Panc1 (cell line): Measurements from ENCODE around the gene PIP5K1C. TPM values are rescaled to one million over a fixed set of nuclear protein-coding genes. Genes with fewer than 3 reads are reported as not detected.

Experiments used
- ATAC-seq: fragments of 200-7000 bp; cut with Tn5 transposase; 2 replicates; pipeline ENCODE4 v1.9.1; 2020; ENCODE audit warnings: mild to moderate bottlenecking, moderate library complexity
- BruUV-seq: library from RNA; stranded (reverse); fragments of 400-500 nt; replicated peaks from 2 replicates; lab custom pipeline; 2021; lab: Mats Ljungman, UMichigan
- CTCF ChIA-PET: fragments of 300-600 bp; sonication (Branson Sonifier 250); formaldehyde crosslinking; loops from one replicate; lab custom pipeline; 2022; ENCODE audit warnings: antibody characterized with exemption; lab: Charles Lee
- POLR2A ChIA-PET: fragments of 300-600 bp; sonication (Branson Sonifier 250); formaldehyde crosslinking; loops from one replicate; lab custom pipeline; 2022; ENCODE audit warnings: antibody characterized with exemption; lab: Charles Lee
- DNase-seq: peaks from one replicate; pipeline ENCODE4 v3.0.0-alpha.2; 2010; ENCODE audit warnings: low read depth, low spot score
- H3K27ac ChIP-seq: 2 replicates; pipeline ENCODE4 v1.5.1; 2011; ENCODE audit warnings: mild to moderate bottlenecking, low read length, inconsistent platforms
- H3K27me3 ChIP-seq: fragments of 200-500 bp; sonication (Bioruptor generic); 2 replicates; pipeline ENCODE4 v1.6.0; 2014; ENCODE audit warnings: low read length, inconsistent platforms; ENCODE audit not compliant: control insufficient read depth, insufficient read depth
- H3K36me3 ChIP-seq: fragments of 200-500 bp; sonication (Bioruptor generic); 2 replicates; pipeline ENCODE4 v1.5.1; 2014; ENCODE audit warnings: inconsistent platforms, mild to moderate bottlenecking, low read length, moderate library complexity; ENCODE audit not compliant: control insufficient read depth, insufficient read depth
- H3K4me1 ChIP-seq: 2 replicates; pipeline ENCODE4 v1.5.1; 2011; ENCODE audit warnings: inconsistent platforms, mild to moderate bottlenecking, low read length, moderate library complexity; ENCODE audit not compliant: control insufficient read depth, insufficient read depth
- H3K4me3 ChIP-seq, 2 experiments: 2 replicates each; pipeline ENCODE4 v1.5.1; 2011 to 2012; ENCODE audit warnings: low read depth in 2 of 2, low read length in 2 of 2, mild to moderate bottlenecking in 2 of 2, inconsistent platforms in 1 of 2, moderate library complexity in 1 of 2
- H3K9me3 ChIP-seq: fragments of 200-500 bp; sonication (Bioruptor generic); 2 replicates; pipeline ENCODE4 v1.5.1; 2014; ENCODE audit warnings: low read depth, mild to moderate bottlenecking, inconsistent platforms, low read length, moderate library complexity; ENCODE audit not compliant: control insufficient read depth, insufficient read depth
- POLR2AphosphoS5 ChIP-seq: IDR thresholded peaks from 2 replicates; pipeline ENCODE4 v1.6.1; 2012; ENCODE audit warnings: mild to moderate bottlenecking, low read depth, low read length, moderate library complexity
- SIN3A ChIP-seq: IDR thresholded peaks from 2 replicates; pipeline ENCODE4 v1.6.1; 2012; ENCODE audit warnings: low read depth, mild to moderate bottlenecking, low read length, moderate library complexity, borderline replicate concordance; ENCODE audit not compliant: insufficient read depth
- TCF7L2 ChIP-seq: IDR thresholded peaks from 2 replicates; pipeline ENCODE4 v1.6.1; 2011; ENCODE audit warnings: mild to moderate bottlenecking, low read depth, low read length, inconsistent platforms
- in situ Hi-C: cut with HindIII; loops from 2 replicates; pipeline ENCODE4 v1.10.0; 2016; ENCODE audit warnings: low sequenced_read_pairs, low pct_unique_long_range_greater_than_20kb
- intact Hi-C: fragments of 100-400 bp; cut with micrococcal nuclease; formaldehyde crosslinking; loops from one replicate; pipeline ENCODE4 v1.10.0; 2022; ENCODE audit not compliant: unreplicated experiment
- total RNA-seq: library from RNA; stranded (reverse); gene quantifications from one replicate; pipeline ENCODE4 v1.2.1, GENCODE V29; 2021; ENCODE audit not compliant: unreplicated experiment
- TF ChIP-seq, protein P1 (sequence below): fragments of 450-650 bp; IDR thresholded peaks from 2 replicates; pipeline ENCODE4 v1.5.1; 2017; ENCODE audit warnings: mild to moderate bottlenecking
- TF ChIP-seq, protein P2 (sequence below), 2 experiments: IDR thresholded peaks; 2 replicates each; pipeline ENCODE4 v1.6.1; 2011 to 2012; ENCODE audit warnings: low read depth in 2 of 2, control low read depth in 1 of 2, low read length in 1 of 2, mild to moderate bottlenecking in 1 of 2, moderate library complexity in 1 of 2; ENCODE audit not compliant: insufficient read depth in 1 of 2

The PIP5K1C gene
- total RNA-seq, 1 experiment from 2014 or later: 30.6 TPM

DNA sequence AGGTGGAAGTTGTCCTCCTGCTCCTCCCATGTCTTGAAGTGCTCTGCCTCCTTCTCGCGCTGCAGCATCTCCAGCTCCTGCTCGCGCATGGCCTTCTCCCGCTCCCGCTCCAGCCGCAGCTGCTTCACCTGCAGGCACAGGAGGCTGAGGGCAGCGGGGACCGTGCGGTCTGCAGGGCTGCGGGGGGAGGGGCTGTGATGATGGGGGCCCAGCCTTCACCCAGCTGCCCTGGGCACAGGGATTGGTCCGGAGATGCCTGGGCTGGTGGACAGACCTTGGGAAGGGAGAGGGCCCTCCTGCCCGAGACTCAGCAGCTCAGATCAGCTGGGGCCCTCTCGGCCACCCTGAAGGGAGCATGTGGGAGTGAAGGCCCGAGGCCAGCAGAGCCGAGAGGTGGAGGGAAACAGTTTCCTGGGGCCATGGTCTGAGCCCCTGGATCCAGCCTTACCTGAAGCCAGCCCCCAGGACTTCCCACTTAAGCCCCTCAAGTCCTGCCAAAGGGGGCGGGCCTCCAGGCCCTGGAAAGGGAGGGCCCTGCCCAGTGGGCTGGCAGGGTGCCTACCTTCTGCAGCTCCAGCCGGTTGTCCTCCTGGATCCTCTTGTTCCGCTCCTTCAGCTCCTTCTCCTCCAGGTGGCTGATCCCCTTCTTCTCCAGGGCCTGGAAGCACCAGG, 80.0 kb downstream of the PIP5K1C start:
- no TSS peak for BruUV-seq
- H3K4me3 ChIP-seq: no peak overlapping the region
- intact Hi-C loops (no loop called here), in situ Hi-C loops (no loop called here)
- H3K27me3 ChIP-seq: no peaks in the 10 kb centered on the region
- DNase-seq: no peak
- ChIA-PET CTCF (no interaction called here), POLR2A (no interaction called here)
- no peaks in the 10 kb centered on the region for H3K9me3 ChIP-seq
- H3K4me1 ChIP-seq: peaks cover 3% of the 10 kb centered on the region
- no peaks in the 10 kb centered on the region for H3K36me3 ChIP-seq
- ATAC-seq: peak; percentile 43
- TF ChIP-seq POLR2AphosphoS5 (no peak), TCF7L2 (no peak), SIN3A (no peak)
- TF ChIP-seq, protein P1, sequence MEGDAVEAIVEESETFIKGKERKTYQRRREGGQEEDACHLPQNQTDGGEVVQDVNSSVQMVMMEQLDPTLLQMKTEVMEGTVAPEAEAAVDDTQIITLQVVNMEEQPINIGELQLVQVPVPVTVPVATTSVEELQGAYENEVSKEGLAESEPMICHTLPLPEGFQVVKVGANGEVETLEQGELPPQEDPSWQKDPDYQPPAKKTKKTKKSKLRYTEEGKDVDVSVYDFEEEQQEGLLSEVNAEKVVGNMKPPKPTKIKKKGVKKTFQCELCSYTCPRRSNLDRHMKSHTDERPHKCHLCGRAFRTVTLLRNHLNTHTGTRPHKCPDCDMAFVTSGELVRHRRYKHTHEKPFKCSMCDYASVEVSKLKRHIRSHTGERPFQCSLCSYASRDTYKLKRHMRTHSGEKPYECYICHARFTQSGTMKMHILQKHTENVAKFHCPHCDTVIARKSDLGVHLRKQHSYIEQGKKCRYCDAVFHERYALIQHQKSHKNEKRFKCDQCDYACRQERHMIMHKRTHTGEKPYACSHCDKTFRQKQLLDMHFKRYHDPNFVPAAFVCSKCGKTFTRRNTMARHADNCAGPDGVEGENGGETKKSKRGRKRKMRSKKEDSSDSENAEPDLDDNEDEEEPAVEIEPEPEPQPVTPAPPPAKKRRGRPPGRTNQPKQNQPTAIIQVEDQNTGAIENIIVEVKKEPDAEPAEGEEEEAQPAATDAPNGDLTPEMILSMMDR: no peak
- TF ChIP-seq, protein P2, sequence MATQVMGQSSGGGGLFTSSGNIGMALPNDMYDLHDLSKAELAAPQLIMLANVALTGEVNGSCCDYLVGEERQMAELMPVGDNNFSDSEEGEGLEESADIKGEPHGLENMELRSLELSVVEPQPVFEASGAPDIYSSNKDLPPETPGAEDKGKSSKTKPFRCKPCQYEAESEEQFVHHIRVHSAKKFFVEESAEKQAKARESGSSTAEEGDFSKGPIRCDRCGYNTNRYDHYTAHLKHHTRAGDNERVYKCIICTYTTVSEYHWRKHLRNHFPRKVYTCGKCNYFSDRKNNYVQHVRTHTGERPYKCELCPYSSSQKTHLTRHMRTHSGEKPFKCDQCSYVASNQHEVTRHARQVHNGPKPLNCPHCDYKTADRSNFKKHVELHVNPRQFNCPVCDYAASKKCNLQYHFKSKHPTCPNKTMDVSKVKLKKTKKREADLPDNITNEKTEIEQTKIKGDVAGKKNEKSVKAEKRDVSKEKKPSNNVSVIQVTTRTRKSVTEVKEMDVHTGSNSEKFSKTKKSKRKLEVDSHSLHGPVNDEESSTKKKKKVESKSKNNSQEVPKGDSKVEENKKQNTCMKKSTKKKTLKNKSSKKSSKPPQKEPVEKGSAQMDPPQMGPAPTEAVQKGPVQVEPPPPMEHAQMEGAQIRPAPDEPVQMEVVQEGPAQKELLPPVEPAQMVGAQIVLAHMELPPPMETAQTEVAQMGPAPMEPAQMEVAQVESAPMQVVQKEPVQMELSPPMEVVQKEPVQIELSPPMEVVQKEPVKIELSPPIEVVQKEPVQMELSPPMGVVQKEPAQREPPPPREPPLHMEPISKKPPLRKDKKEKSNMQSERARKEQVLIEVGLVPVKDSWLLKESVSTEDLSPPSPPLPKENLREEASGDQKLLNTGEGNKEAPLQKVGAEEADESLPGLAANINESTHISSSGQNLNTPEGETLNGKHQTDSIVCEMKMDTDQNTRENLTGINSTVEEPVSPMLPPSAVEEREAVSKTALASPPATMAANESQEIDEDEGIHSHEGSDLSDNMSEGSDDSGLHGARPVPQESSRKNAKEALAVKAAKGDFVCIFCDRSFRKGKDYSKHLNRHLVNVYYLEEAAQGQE (IDR thresholded peaks at IDR 0.05; ENCODE audit: insufficient read depth in 1 of 2, low read depth in 2 of 2, low read length in 1 of 2): no peak
- no peak overlapping the region for H3K27ac ChIP-seq

DNA sequence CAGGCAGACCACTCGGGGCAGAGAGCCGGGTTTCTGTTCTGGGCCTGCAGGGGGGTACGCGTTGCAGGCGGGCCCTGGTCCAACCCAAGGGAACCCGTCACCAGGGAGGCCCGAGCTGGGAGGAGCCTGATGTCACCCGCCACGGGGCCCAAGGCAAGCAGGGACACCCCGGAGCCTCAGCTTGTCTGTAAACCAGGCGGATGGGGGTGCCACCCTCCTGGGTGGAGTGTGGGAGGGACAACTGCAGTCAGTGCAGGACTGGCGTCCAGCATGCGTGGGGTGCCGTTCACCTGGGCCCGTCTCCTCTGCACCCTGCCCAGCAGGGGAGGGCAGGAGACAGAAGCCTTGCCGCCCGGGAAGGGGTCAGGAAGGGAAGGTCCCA, 80.6 kb downstream of the PIP5K1C start:
- no peak for DNase-seq
- Histone ChIP-seq H3K9me3 (no peaks in the 10 kb centered on the region), H3K36me3 (no peaks in the 10 kb centered on the region), H3K4me3 (no peak overlapping the region), H3K27ac (no peak overlapping the region), H3K4me1 (no peaks in the 10 kb centered on the region), H3K27me3 (no peaks in the 10 kb centered on the region)
- ChIA-PET CTCF (no interaction called here), POLR2A (no interaction called here)
- intact Hi-C loops: no loop called here
- BruUV-seq: no TSS peak
- TF ChIP-seq SIN3A: no peak
- TF ChIP-seq TCF7L2: no peak
- TF ChIP-seq, protein P1: no peak
- TF ChIP-seq, protein P2 (IDR thresholded peaks at IDR 0.05; ENCODE audit: insufficient read depth in 1 of 2, low read depth in 2 of 2, low read length in 1 of 2): no peak
- TF ChIP-seq POLR2AphosphoS5: no peak
- in situ Hi-C loops: no loop called here
- ATAC-seq: no peak
